SK-N-SH treated with all-trans-retinoic acid at 6 μM for 48 hours (cell line): ENCODE data around the gene CLEC16A.

Experiments
- CSDC2 ChIP-seq: fragments of 250-450 bp; sonication (Bioruptor Pico); IDR thresholded peaks from 2 replicates; pipeline ENCODE4 v1.5.0; 2020; ENCODE audit warnings: mild to moderate bottlenecking, moderate library complexity
- GLIS3 ChIP-seq: fragments of 250-450 bp; sonication (Bioruptor Pico); IDR thresholded peaks from 2 replicates; pipeline ENCODE4 v1.5.0; 2020; ENCODE audit warnings: mild to moderate bottlenecking, moderate library complexity
- PATZ1 ChIP-seq: fragments of 250-450 bp; sonication (Bioruptor Pico); IDR thresholded peaks from 2 replicates; pipeline ENCODE4 v1.8.0; 2020; ENCODE audit warnings: mild to moderate bottlenecking, moderate library complexity, borderline replicate concordance
- PPARA ChIP-seq: fragments of 250-450 bp; sonication (Bioruptor Pico); IDR thresholded peaks from 2 replicates; pipeline ENCODE4 v1.5.0; 2020; ENCODE audit warnings: mild to moderate bottlenecking, borderline replicate concordance
- SNAI2 ChIP-seq: fragments of 250-450 bp; sonication (Bioruptor Pico); IDR thresholded peaks from 2 replicates; pipeline ENCODE4 v1.5.0; 2020; ENCODE audit warnings: mild to moderate bottlenecking, moderate library complexity
- TCF4 ChIP-seq: fragments of 250-450 bp; sonication (Bioruptor Pico); IDR thresholded peaks from 2 replicates; pipeline ENCODE4 v1.8.0; 2021; ENCODE audit warnings: mild to moderate bottlenecking, moderate library complexity, borderline replicate concordance
- TOX ChIP-seq: fragments of 250-450 bp; sonication (Bioruptor Pico); IDR thresholded peaks from 2 replicates; pipeline ENCODE4 v1.8.0; 2021; ENCODE audit warnings: mild to moderate bottlenecking, moderate library complexity, borderline replicate concordance
- ZFP3 ChIP-seq: fragments of 250-450 bp; sonication (Bioruptor Pico); IDR thresholded peaks from 2 replicates; pipeline ENCODE4 v1.5.0; 2020; ENCODE audit warnings: mild to moderate bottlenecking, moderate library complexity
- ZFP30 ChIP-seq: fragments of 450-650 bp; formaldehyde crosslinking; IDR thresholded peaks from 2 replicates; pipeline ENCODE4 v1.5.0; 2022; ENCODE audit warnings: mild to moderate bottlenecking, moderate library complexity
- ZNF565 ChIP-seq: fragments of 450-650 bp; formaldehyde crosslinking; conservative IDR thresholded peaks from 2 replicates; pipeline ENCODE4 v1.5.0; 2020; ENCODE audit warnings: low read depth, mild to moderate bottlenecking, moderate library complexity
- ZNF8 ChIP-seq: fragments of 450-650 bp; formaldehyde crosslinking; IDR thresholded peaks from 2 replicates; pipeline ENCODE4 v1.5.0; 2020; ENCODE audit warnings: mild to moderate bottlenecking, moderate library complexity

- no peak for TF ChIP-seq ZNF565 (CRISPR knock-in tag)
- TF ChIP-seq ZFP30 (CRISPR knock-in tag), result no peak
- TF ChIP-seq ZNF8, result no peak
- TF ChIP-seq ZFP3 (CRISPR knock-in tag), result no peak
- no peak for TF ChIP-seq SNAI2 (CRISPR knock-in tag)
- no peak for TF ChIP-seq PATZ1 (CRISPR knock-in tag)
- TF ChIP-seq PPARA, result no peak
- no peak for TF ChIP-seq GLIS3 (CRISPR knock-in tag)
- TF ChIP-seq CSDC2 (CRISPR knock-in tag), result no peak
- TF ChIP-seq TCF4 (CRISPR knock-in tag), result no peak
- TF ChIP-seq TOX (CRISPR knock-in tag), result no peak
Measured at GRCh38 chr16:10979717-10980601, 35.6 kb downstream of the CLEC16A start.
